Measurements from ENCODE around the gene ATAD1.
"Not testable (repeated sequence)": the region's sequence is repeated elsewhere in the genome, so short reads cannot be mapped to it uniquely, and the experiment has no call there.

ATAD1 gene

DNA sequence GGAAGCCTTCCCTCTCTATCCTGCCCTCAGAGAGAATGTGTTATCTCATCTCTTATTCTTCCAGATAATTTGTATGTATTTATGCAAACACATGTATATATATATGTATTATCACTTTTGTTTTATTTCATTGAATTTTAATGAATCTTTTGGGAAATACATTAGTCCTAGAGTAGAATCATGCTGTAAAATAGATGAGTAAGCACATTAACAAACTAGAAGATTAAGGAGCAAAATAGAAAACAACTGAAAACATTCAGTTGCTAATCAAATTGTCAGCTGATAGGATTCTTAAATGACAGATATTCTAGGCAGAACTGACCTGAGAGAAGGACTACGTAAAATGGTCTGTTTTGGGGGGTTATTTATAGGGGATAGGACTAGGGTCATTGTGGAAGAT, 34.1 kb upstream of the ATAD1 start:
- Histone ChIP-seq H3K4me3 (ENCODE audit: insufficient read length, low read depth) (no peak overlapping the region), H3K36me3 (ENCODE audit: insufficient read depth, insufficient read length, low read length) (no peaks in the 10 kb centered on the region), H3K4me1 (ENCODE audit: insufficient read depth, insufficient read length) (no peaks in the 10 kb centered on the region), H3K9ac (ENCODE audit: insufficient read length, low read depth) (no peak overlapping the region), H3K27me3 (ENCODE audit: insufficient read depth, insufficient read length) (no peaks in the 10 kb centered on the region), H3K9me3 (ENCODE audit: insufficient read depth, low read length) (no peaks in the 10 kb centered on the region)
- no peak for DNase-seq (ENCODE audit: low read depth, low spot score)
- TF ChIP-seq SUZ12 (IDR thresholded peaks at IDR 0.05; ENCODE audit: extremely low read depth, insufficient read depth, insufficient read length) (no peak), ZNF274 (IDR thresholded peaks at IDR 0.05; ENCODE audit: low read depth, low read length) (no peak), YY1 (IDR thresholded peaks at IDR 0.05; ENCODE audit: insufficient read depth, insufficient read length) (no peak)

- Histone ChIP-seq H3K36me3 (ENCODE audit: insufficient read depth, insufficient read length, low read length) (no peaks in the 10 kb centered on the region), H3K9ac (ENCODE audit: insufficient read length, low read depth) (no peak overlapping the region), H3K9me3 (ENCODE audit: insufficient read depth, low read length) (no peaks in the 10 kb centered on the region)
Observed at GRCh38 chr10:87850742-87851205, 32.7 kb upstream of the ATAD1 start.

GRCh38 chr10:87849001-87849400, 31.0 kb upstream of the ATAD1 start:
- H3K9me3 ChIP-seq (ENCODE audit: insufficient read depth, low read length): no peaks in the 10 kb centered on the region
- H3K9ac ChIP-seq (ENCODE audit: insufficient read length, low read depth): no peak overlapping the region
- H3K27me3 ChIP-seq (ENCODE audit: insufficient read depth, insufficient read length): no peaks in the 10 kb centered on the region
- TF ChIP-seq SUZ12 (IDR thresholded peaks at IDR 0.05; ENCODE audit: extremely low read depth, insufficient read depth, insufficient read length): no peak
- DNase-seq (ENCODE audit: low read depth, low spot score): no peak
- no peaks in the 10 kb centered on the region for H3K4me1 ChIP-seq (ENCODE audit: insufficient read depth, insufficient read length)
- no peaks in the 10 kb centered on the region for H3K36me3 ChIP-seq (ENCODE audit: insufficient read depth, insufficient read length, low read length)
- no peak overlapping the region for H3K4me3 ChIP-seq (ENCODE audit: insufficient read length, low read depth)

More at GRCh38 chr10:87850742-87851205, 32.7 kb upstream of the ATAD1 start:
- Histone ChIP-seq H3K4me3 (ENCODE audit: insufficient read length, low read depth) (no peak overlapping the region), H3K27me3 (ENCODE audit: insufficient read depth, insufficient read length) (no peaks in the 10 kb centered on the region), H3K4me1 (ENCODE audit: insufficient read depth, insufficient read length) (no peaks in the 10 kb centered on the region)
- DNase-seq (ENCODE audit: low read depth, low spot score): no peak
- TF ChIP-seq SUZ12 (IDR thresholded peaks at IDR 0.05; ENCODE audit: extremely low read depth, insufficient read depth, insufficient read length): no peak
- no peak for TF ChIP-seq ZNF274 (IDR thresholded peaks at IDR 0.05; ENCODE audit: low read depth, low read length)
- TF ChIP-seq YY1 (IDR thresholded peaks at IDR 0.05; ENCODE audit: insufficient read depth, insufficient read length): no peak

- Histone ChIP-seq H3K27me3 (ENCODE audit: insufficient read depth, insufficient read length) (no peaks in the 10 kb centered on the region), H3K9ac (ENCODE audit: insufficient read length, low read depth) (no peak overlapping the region), H3K9me3 (ENCODE audit: insufficient read depth, low read length) (no peaks in the 10 kb centered on the region), H3K4me3 (ENCODE audit: insufficient read length, low read depth) (no peak overlapping the region), H3K4me1 (ENCODE audit: insufficient read depth, insufficient read length) (no peaks in the 10 kb centered on the region), H3K36me3 (ENCODE audit: insufficient read depth, insufficient read length, low read length) (no peaks in the 10 kb centered on the region)
- no peak for DNase-seq (ENCODE audit: low read depth, low spot score)
- TF ChIP-seq ZNF274 (IDR thresholded peaks at IDR 0.05; ENCODE audit: low read depth, low read length) (no peak), SUZ12 (IDR thresholded peaks at IDR 0.05; ENCODE audit: extremely low read depth, insufficient read depth, insufficient read length) (no peak), YY1 (IDR thresholded peaks at IDR 0.05; ENCODE audit: insufficient read depth, insufficient read length) (no peak)
Observed at GRCh38 chr10:87847550-87847949, 29.5 kb upstream of the ATAD1 start.

DNA sequence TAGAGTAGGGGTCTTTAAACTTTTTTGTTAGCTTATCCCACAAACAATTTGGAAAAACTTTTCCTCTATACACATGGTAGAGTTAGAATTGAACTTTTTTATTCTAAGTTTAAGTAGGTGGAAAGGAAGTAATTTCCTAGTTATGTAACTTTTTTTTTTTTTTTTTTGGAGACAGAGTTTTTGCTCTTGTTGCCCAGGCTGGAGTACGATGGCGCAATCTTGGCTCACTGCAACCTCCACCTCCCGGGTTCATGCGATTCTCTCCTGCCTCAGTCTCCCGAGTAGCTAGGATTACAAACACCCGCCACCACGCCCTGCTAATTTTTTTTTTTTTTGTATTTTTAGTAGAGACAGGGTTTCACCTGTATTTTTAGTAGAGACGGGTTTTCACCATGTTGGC, 28.7 kb upstream of the ATAD1 start:
- H3K9me3 ChIP-seq (ENCODE audit: insufficient read depth, low read length); H3K36me3 ChIP-seq (ENCODE audit: insufficient read depth, insufficient read length, low read length); H3K4me1 ChIP-seq (ENCODE audit: insufficient read depth, insufficient read length); H3K4me3 ChIP-seq (ENCODE audit: insufficient read length, low read depth); H3K9ac ChIP-seq (ENCODE audit: insufficient read length, low read depth); H3K27me3 ChIP-seq (ENCODE audit: insufficient read depth, insufficient read length); DNase-seq (ENCODE audit: low read depth, low spot score): not testable (repeated sequence)

GRCh38 chr10:87846023-87846422, 28.0 kb upstream of the ATAD1 start:
- Histone ChIP-seq H3K4me3 (ENCODE audit: insufficient read length, low read depth) (no peak overlapping the region), H3K27me3 (ENCODE audit: insufficient read depth, insufficient read length) (no peaks in the 10 kb centered on the region), H3K36me3 (ENCODE audit: insufficient read depth, insufficient read length, low read length) (no peaks in the 10 kb centered on the region), H3K9ac (ENCODE audit: insufficient read length, low read depth) (no peak overlapping the region), H3K4me1 (ENCODE audit: insufficient read depth, insufficient read length) (no peaks in the 10 kb centered on the region), H3K9me3 (ENCODE audit: insufficient read depth, low read length) (no peaks in the 10 kb centered on the region)
- no peak for DNase-seq (ENCODE audit: low read depth, low spot score)
- TF ChIP-seq ZNF274 (IDR thresholded peaks at IDR 0.05; ENCODE audit: low read depth, low read length) (no peak), YY1 (IDR thresholded peaks at IDR 0.05; ENCODE audit: insufficient read depth, insufficient read length) (no peak), SUZ12 (IDR thresholded peaks at IDR 0.05; ENCODE audit: extremely low read depth, insufficient read depth, insufficient read length) (no peak)

- no peak for TF ChIP-seq ZNF274 (IDR thresholded peaks at IDR 0.05; ENCODE audit: low read depth, low read length)
- no peak for TF ChIP-seq YY1 (IDR thresholded peaks at IDR 0.05; ENCODE audit: insufficient read depth, insufficient read length)
- no peak for TF ChIP-seq SUZ12 (IDR thresholded peaks at IDR 0.05; ENCODE audit: extremely low read depth, insufficient read depth, insufficient read length)
- DNase-seq (ENCODE audit: low read depth, low spot score): no peak
- H3K36me3 ChIP-seq (ENCODE audit: insufficient read depth, insufficient read length, low read length): no peaks in the 10 kb centered on the region
- H3K27me3 ChIP-seq (ENCODE audit: insufficient read depth, insufficient read length): no peaks in the 10 kb centered on the region
- no peak overlapping the region for H3K4me3 ChIP-seq (ENCODE audit: insufficient read length, low read depth)
- H3K9ac ChIP-seq (ENCODE audit: insufficient read length, low read depth): no peak overlapping the region
- H3K9me3 ChIP-seq (ENCODE audit: insufficient read depth, low read length): no peaks in the 10 kb centered on the region
- H3K4me1 ChIP-seq (ENCODE audit: insufficient read depth, insufficient read length): no peaks in the 10 kb centered on the region
Observed at GRCh38 chr10:87845624-87845998, 27.6 kb upstream of the ATAD1 start.
